HS-5 (cell line): ENCODE results near the gene SCLY.

Experiments
- DNase-seq: peaks from one replicate; pipeline ENCODE4 v3.0.0-alpha.2; 2012; ENCODE audit warnings: low read depth

The SCLY gene

GRCh38 chr2:238075397-238075796, 14.6 kb downstream of the SCLY start:
- no peak for DNase-seq

DNA sequence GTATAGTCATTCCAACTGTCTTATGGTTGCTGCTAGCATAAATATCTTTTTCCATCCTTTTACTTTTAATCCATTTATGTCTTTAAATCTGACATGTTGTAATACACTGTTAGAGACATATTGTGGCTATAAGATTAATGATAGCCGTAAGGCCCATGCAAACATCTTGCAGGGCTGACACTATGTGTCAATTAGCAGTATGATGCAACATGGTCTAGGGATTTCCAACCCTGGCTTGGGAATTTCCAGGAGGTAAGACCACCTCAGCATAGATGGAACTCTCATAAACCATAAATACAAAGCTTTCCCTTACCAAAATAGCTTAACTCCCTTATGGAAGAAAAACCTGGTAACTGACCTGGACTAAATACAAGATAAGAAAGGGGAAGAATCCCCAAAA, 16.5 kb downstream of the SCLY start:
- DNase-seq: no peak

GRCh38 chr2:238079874-238080327, 19.1 kb downstream of the SCLY start:
- DNase-seq: no peak

DNA sequence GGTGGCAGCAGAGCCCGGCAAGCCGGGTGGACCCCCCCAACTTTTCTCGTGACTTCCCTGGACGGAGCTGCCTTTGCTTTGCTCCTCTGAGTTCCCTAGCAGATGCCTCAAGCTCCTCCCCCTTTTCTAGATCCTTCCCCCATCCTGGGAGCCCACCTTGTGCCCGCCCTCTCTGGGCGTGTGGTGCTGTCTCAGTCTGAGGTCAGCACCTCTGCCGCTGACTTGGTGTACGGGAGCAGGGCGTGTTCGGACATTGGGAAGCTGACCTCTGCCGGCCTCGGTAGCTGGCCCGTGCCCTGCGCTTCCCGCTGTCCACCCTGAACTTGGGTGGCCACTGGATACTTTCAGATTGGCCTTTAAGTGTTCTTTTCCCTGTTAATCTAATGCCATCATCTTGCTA, 19.7 kb downstream of the SCLY start:
- no peak for DNase-seq

DNA sequence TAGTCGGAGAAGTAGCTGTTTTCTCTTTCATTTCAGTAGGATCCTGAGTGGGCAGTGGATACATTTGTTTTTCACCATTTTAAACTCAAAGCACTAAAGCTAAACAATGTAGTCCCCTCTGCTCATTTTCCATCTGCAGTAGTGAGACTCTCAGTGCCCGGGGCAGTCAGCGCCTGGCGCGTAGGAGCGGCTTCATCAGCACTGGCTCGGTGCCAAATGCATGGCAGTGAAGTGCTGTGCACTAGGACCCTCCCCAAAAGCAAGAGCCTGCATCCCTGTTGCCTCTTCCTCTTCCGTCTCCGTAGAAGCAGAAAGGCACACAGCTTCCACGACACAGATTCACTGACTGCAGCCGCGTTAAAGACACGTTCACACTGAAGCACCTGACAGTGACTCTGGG, 20.3 kb downstream of the SCLY start:
- DNase-seq: no peak

GRCh38 chr2:238081561-238081960, 20.8 kb downstream of the SCLY start:
- no peak for DNase-seq

DNA sequence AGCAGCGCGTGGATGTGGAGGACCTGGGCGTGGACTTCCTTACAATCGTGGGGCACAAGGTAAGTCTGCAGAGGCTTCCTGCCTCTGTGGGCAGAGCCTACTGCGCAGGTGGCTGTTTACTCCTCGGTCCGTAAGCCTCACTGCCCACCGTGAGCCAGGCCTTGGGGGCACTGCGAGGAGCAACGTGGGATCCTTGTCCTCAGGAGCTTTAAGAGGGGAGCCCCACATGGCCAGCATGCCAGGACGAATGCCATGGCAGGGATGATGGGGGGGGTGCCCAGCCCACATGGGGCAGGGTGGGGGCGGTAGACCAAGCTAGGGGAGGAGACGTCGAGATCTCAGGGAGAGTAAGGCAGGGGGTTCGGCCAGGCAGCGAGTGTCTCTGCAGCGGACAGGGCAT, 21.4 kb downstream of the SCLY start:
- DNase-seq: no peak

- DNase-seq: no peak
Observed at GRCh38 chr2:238082827-238083226, 22.0 kb downstream of the SCLY start.

DNA sequence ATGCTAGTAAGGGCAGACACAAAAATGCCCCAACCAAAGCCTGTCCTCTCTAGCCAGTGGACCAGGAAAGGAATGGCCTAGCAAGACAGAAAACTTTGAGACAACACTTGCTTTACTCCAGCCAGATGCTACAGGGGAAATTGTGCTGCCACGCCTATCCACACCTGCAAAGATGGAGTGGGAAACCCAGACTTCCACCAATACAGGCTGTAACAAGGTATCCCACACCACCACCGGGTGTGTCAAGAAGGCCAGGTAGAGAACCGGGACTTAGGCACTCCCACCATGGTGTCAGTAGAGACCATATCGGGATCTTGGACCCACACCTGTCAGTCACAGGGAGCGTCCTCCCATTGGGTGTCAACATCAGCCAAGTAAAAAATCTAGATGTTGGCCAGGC, 23.1 kb downstream of the SCLY start:
- DNase-seq: no peak

DNA sequence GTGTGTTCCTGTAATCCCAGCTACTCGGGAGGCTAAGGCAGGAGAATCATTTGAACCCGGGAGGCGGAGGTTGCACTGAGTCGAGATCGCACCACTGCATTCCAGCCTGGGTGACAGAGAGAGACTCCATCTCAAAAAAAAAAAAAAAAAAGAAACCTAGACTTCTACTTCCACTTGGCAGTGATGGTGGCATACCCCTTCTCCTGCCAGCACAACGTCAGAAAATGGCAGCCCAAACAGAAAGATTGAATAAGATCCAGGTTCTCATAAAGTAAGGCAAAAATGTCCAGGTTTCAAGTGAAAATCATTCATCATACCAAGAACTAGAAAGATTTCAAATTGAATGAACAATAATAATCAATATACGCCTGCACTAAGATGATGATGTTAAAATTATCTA, 24.0 kb downstream of the SCLY start:
- no peak for DNase-seq

DNA sequence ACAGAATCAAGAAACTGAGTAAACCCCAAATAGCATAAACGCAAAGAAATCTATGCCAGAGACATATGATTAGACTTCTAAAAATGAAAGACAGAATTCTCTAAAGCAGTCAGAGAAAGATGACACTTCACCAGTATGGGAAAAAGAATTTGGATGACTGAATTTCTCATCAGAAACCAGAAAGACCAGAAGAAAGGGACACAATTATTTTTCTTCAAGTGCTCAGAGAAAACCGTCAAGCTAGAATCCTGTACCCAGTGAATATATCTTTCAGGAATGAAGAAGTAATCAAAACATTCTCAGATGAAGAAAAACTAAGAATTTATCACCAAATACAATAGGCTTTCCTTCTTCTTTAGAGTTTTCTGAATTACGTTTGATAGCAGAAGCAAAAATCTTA, 25.1 kb downstream of the SCLY start:
- no peak for DNase-seq

DNA sequence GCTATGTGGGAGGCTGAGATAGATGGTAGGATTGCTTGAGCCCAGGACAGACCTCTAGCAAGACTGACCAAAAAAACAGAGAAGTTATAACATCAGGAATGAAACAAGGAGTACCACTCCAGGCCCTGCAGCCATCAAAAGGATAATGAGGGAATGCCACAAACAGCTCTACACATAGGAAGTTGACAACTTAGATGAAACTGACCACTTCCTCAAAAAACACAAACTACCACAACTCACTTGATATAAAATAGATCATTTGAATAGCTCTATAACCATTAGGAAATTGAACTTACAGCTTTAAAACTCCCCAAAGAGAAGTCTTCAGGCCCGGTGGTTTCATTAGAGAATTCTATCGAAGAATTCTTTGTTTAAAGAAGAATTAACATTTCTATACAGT, 26.4 kb downstream of the SCLY start:
- no peak for DNase-seq

GRCh38 chr2:238090887-238091286, 30.1 kb downstream of the SCLY start:
- DNase-seq: no peak

GRCh38 chr2:238091436-238092060, 30.7 kb downstream of the SCLY start:
- no peak for DNase-seq

- DNase-seq: no peak
Observed at GRCh38 chr2:238092486-238093035, 31.8 kb downstream of the SCLY start.

DNA sequence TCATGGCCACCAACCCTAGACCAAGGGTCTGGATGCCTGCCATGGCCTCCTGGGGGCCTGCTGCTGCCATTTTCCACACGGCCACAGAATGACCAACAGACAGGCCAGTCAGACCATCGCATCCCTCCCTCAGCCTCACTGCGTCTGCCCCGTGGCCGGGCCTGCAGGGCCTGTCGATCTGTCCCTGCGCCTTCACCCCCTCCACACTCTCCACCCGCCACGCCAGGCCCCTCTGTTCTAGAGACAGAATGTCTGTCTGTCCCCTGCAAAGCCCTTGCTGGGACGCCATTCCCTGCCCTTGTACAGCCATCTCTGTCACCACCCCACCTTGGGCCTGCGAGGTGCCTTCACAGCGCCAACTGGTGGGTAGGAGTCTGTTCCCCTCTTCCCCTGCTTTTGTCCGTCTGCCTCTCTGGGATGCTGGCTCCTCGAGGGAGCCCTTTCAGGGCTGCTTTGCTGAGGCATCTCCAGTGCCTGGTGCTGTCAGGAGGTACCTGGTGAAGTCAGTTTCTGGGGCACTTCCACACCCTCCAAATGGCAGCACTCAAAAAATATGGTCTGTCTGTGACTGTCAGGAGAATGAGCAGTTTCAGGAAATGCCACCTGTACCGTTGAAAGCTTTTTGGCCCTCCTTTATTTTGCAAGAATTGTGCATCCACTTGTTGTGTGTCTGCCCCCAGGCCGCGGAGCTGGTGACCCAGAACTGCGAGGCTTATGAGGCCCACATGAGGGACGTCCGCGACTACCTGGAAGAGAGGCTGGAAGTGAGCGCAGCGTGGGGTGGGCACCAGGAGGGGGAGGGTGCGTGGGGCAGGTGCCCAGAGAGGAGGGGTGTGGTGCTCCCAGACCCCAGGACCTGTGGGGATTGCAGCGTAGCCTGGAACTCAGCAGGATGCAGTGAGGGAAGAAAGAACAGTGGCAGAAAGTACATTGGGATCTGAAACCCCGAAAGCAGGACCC, 32.7 kb downstream of the SCLY start:
- DNase-seq: no peak

GRCh38 chr2:238094438-238095022, 33.7 kb downstream of the SCLY start:
- DNase-seq: no peak

DNA sequence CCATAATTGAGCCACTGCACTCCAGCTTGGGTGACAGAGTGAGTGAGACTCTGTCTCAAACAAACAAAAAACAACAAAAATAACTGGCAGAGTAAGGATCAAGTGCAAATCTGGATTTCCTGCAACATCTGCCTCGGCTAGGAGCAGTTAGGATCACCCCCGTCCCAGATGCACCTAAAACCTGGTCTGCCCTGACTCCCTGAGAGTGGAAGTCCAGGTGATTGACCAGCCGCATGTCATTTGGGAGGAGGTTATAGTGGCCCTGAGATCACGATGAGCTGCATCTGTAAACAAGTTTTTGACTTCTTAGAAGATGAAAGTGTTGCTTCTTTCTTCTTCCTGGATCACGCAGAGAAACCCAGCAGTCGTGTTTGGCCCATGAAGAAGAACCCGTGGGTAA, 34.3 kb downstream of the SCLY start:
- no peak for DNase-seq

GRCh38 chr2:238096311-238097011, 35.7 kb downstream of the SCLY start:
- no peak for DNase-seq

DNA sequence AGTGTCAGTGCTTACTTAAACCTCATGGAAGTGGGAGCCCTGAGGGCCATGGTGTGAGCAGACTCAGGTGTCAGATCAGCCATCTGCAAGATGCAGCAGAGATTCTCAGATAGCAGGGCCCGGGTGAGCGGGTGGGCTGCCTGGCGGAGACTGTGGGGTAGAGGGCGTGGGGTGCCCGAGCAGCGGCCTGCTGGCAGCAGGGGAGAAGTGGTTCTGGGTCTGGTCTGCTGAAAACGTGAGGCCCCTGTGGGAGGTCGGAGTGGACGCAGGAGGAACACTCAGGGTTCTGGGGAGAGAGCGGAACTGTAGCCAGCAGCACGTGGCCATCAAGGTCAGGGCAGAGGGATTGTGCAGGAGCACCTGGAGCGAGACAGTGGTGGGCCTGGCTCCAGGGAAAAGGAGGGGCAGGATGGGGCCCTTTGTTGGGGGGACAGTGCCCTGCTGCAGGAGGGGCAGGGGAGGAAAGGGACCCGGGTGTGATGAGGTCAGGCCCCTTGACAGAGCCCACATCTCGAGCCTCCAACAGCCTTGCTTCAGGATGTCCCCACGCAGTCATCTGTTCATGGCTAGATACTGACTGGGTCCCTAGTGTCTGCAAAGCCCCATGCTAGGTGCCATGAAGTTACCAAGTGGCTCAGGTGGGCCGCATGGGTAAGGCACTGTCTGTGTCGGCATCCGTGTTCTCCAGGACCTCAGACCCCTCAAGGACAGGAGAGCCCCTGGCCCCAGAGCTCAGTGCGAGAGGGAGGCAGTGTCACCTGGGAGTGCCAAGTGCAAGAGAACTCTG, 36.6 kb downstream of the SCLY start:
- DNase-seq: no peak
